Fibroblast of lung (primary cell): Measurements from ENCODE around the gene TMPRSS2. TPM values are rescaled to one million over a fixed set of nuclear protein-coding genes. Genes with fewer than 3 reads are reported as not detected.

Experiments used
- DNase-seq, 2 donors: peaks; one replicate each; pipeline versions ENCODE4 v3.0.0 to v3.0.0-alpha.2; 2010; ENCODE audit warnings: low read depth in 2 of 2
- H2AFZ ChIP-seq: 2 replicates; pipeline ENCODE4 v1.5.1; 2012; ENCODE audit warnings: low read length, control low read depth, inconsistent platforms
- H3K27ac ChIP-seq: 2 replicates; pipeline ENCODE4 v1.5.1; 2011; ENCODE audit warnings: low read length, control low read depth; ENCODE audit not compliant: insufficient read depth
- H3K27me3 ChIP-seq: 2 replicates; pipeline ENCODE4 v1.5.1; 2011; ENCODE audit warnings: mild to moderate bottlenecking, low read length; ENCODE audit not compliant: control insufficient read depth, insufficient read depth
- H3K36me3 ChIP-seq: 2 replicates; pipeline ENCODE4 v1.5.1; 2011; ENCODE audit warnings: low read length; ENCODE audit not compliant: control insufficient read depth, insufficient read depth
- H3K4me1 ChIP-seq: 2 replicates; pipeline ENCODE4 v1.5.1; 2011; ENCODE audit warnings: low read length; ENCODE audit not compliant: control insufficient read depth, insufficient read depth; ENCODE audit errors: extremely low read depth
- H3K4me2 ChIP-seq: 2 replicates; pipeline ENCODE4 v1.5.1; 2011; ENCODE audit warnings: low read length, control low read depth; ENCODE audit not compliant: insufficient read depth; ENCODE audit errors: extremely low read depth
- H3K4me3 ChIP-seq, 4 experiments: fragments of 200-600 bp in 1 of 4; sonication (generic) in 1 of 4; replicated peaks in 1 of 4; 2 replicates each; pipeline ENCODE4 v1.5.1; 2011 to 2016; ENCODE audit warnings: low read length in 4 of 4, low read depth in 3 of 4, mild to moderate bottlenecking in 3 of 4, control low read depth in 2 of 4, inconsistent platforms in 1 of 4, mixed read lengths in 1 of 4; ENCODE audit not compliant: insufficient read depth in 1 of 4; ENCODE audit errors: control extremely low read depth in 1 of 4
- H3K79me2 ChIP-seq: 2 replicates; pipeline ENCODE4 v1.5.1; 2012; ENCODE audit warnings: mild to moderate bottlenecking, low read length, inconsistent platforms; ENCODE audit not compliant: control insufficient read depth, insufficient read depth
- H3K9ac ChIP-seq: 2 replicates; pipeline ENCODE4 v1.5.1; 2011; ENCODE audit warnings: mild to moderate bottlenecking, low read length, control low read depth; ENCODE audit not compliant: insufficient read depth
- H3K9me3 ChIP-seq: 2 replicates; pipeline ENCODE4 v1.5.1; 2012; ENCODE audit warnings: low read depth, low read length; ENCODE audit not compliant: control insufficient read depth, insufficient read depth
- H4K20me1 ChIP-seq: 2 replicates; pipeline ENCODE4 v1.5.1; 2011; ENCODE audit warnings: low read length; ENCODE audit not compliant: control insufficient read depth, insufficient read depth; ENCODE audit errors: extremely low read depth
- CTCF ChIP-seq, 2 donors: IDR thresholded peaks in 1 of 2; conservative IDR thresholded peaks in 1 of 2; 1 replicate in 1 of 2; 2 replicates in 1 of 2; pipeline ENCODE4 v1.5.1; 2011 to 2012; ENCODE audit warnings: low read length in 2 of 2, control low read depth in 1 of 2, inconsistent platforms in 1 of 2, low read depth in 1 of 2, mild to moderate bottlenecking in 1 of 2
- EZH2 ChIP-seq: IDR thresholded peaks from 2 replicates; pipeline ENCODE4 v1.5.1; 2012; ENCODE audit warnings: low read length, control low read depth, mild to moderate bottlenecking; ENCODE audit errors: missing control alignments
- polyA plus RNA-seq, 2 donors: library from polyadenylated mRNA; depleted of rRNA in 1 of 2; stranded (reverse) in 1 of 2; unstranded in 1 of 2; fragments of >200 nt; gene quantifications; 2 replicates each; pipeline ENCODE4 v1.2.1, GENCODE V29; 2011 to 2012; ENCODE audit warnings: missing spikeins in 1 of 2
- total RNA-seq: library from RNA; depleted of rRNA; stranded (reverse); fragments of >200 nt; gene quantifications from 2 replicates; pipeline ENCODE4 v1.2.1, GENCODE V29; 2014

The TMPRSS2 gene
- total and polyA plus RNA-seq, 2 donors (not counting 1 experiment from before 2014, with no cell fraction given), result 0.17 TPM; not detected in 1

GRCh38 chr21:41511858-41512257, 3.9 kb upstream of the TMPRSS2 start:
- Histone ChIP-seq H3K27ac (no peak overlapping the region), H4K20me1 (no peaks in the 10 kb centered on the region), H3K4me2 (no peak overlapping the region), H3K4me3 (no peak overlapping the region), H3K36me3 (no peaks in the 10 kb centered on the region), H2AFZ (no peak overlapping the region), H3K9me3 (no peaks in the 10 kb centered on the region), H3K9ac (no peak overlapping the region), H3K4me1 (no peaks in the 10 kb centered on the region), H3K79me2 (no peaks in the 10 kb centered on the region), H3K27me3 (peaks cover 14% of the 10 kb centered on the region)
- no peak for DNase-seq
- no peak for TF ChIP-seq EZH2
- no peak for TF ChIP-seq CTCF (conservative IDR thresholded peaks at IDR 0.05 in 1 of 2, IDR thresholded peaks at IDR 0.05 in 1 of 2; ENCODE audit: low read depth in 1 of 2, low read length in 2 of 2)

- Histone ChIP-seq H3K79me2 (no peaks in the 10 kb centered on the region), H3K9me3 (no peaks in the 10 kb centered on the region), H3K4me2 (no peak overlapping the region), H4K20me1 (no peaks in the 10 kb centered on the region), H3K36me3 (no peaks in the 10 kb centered on the region), H3K27me3 (peaks cover 24% of the 10 kb centered on the region), H3K4me3 (no peak overlapping the region), H3K9ac (no peak overlapping the region), H3K4me1 (no peaks in the 10 kb centered on the region), H2AFZ (no peak overlapping the region), H3K27ac (no peak overlapping the region)
- DNase-seq, result no peak
- TF ChIP-seq CTCF (conservative IDR thresholded peaks at IDR 0.05 in 1 of 2, IDR thresholded peaks at IDR 0.05 in 1 of 2; ENCODE audit: low read depth in 1 of 2, low read length in 2 of 2) (no peak), EZH2 (no peak)
Measured at GRCh38 chr21:41510500-41510899, 2.5 kb upstream of the TMPRSS2 start.

- Histone ChIP-seq H3K9me3 (no peaks in the 10 kb centered on the region), H4K20me1 (no peaks in the 10 kb centered on the region), H3K36me3 (no peaks in the 10 kb centered on the region), H3K27ac (no peak overlapping the region), H3K4me1 (no peaks in the 10 kb centered on the region), H3K4me3 (no peak overlapping the region), H3K4me2 (no peak overlapping the region), H3K27me3 (peaks cover 28% of the 10 kb centered on the region), H3K9ac (no peak overlapping the region), H3K79me2 (no peaks in the 10 kb centered on the region), H2AFZ (no peak overlapping the region)
- no peak for DNase-seq
- TF ChIP-seq EZH2, result no peak
- TF ChIP-seq CTCF (conservative IDR thresholded peaks at IDR 0.05 in 1 of 2, IDR thresholded peaks at IDR 0.05 in 1 of 2; ENCODE audit: low read depth in 1 of 2, low read length in 2 of 2), result no peak
Measured at GRCh38 chr21:41509733-41510132, 1.8 kb upstream of the TMPRSS2 start.
